Tibial artery (tissue), 4 donors: ENCODE results near the gene TRIM24.

Experiments used
- DNase-seq, 2 donors: peaks; one replicate each; pipeline ENCODE4 v3.0.0-alpha.2; 2019
- H3K27ac ChIP-seq, 2 donors: fragments of 200-600 bp; sonication (generic) in 1 of 2; 1 replicate in 1 of 2; 2 replicates in 1 of 2; pipeline ENCODE4 v1.5.1; 2018 to 2019; ENCODE audit warnings: mild to moderate bottlenecking in 1 of 2
- H3K27me3 ChIP-seq, 2 donors: fragments of 200-600 bp; sonication (generic) in 1 of 2; one replicate each; pipeline versions ENCODE4 v1.5.1 to v1.6.0; 2016 to 2019
- H3K36me3 ChIP-seq, 3 donors: fragments of 200-600 bp; sonication (generic) in 2 of 3; one replicate each; pipeline ENCODE4 v1.5.1; 2016 to 2019; ENCODE audit warnings: mild to moderate bottlenecking in 2 of 3
- H3K4me1 ChIP-seq, 4 donors: fragments of 200-600 bp; sonication (generic) in 2 of 4; 1 replicate in 3 of 4; 2 replicates in 1 of 4; pipeline ENCODE4 v1.5.1; 2016 to 2019
- H3K4me3 ChIP-seq, 2 donors: fragments of 200-600 bp; sonication (generic) in 1 of 2; 1 replicate in 1 of 2; 2 replicates in 1 of 2; pipeline ENCODE4 v1.5.1; 2018 to 2019; ENCODE audit warnings: mild to moderate bottlenecking in 2 of 2
- H3K9me3 ChIP-seq, 3 donors: fragments of 200-600 bp; sonication (generic) in 1 of 3; one replicate each; pipeline ENCODE4 v1.5.1; 2016 to 2019
- CTCF ChIP-seq, 2 experiments: fragments of 200-600 bp in 1 of 2; fragments of 450-650 bp in 1 of 2; IDR thresholded peaks; one replicate each; pipeline ENCODE4 v1.5.1; 2017 to 2019; ENCODE audit warnings: antibody characterized with exemption in 2 of 2, mild to moderate bottlenecking in 1 of 2, moderate library complexity in 1 of 2
- intact Hi-C: fragments of 100-400 bp; cut with DNase I; formaldehyde crosslinking; loops from one replicate; pipeline ENCODE4 v1.15.0; 2023; ENCODE audit warnings: low total_unique reads

The TRIM24 gene

GRCh38 chr7:138519061-138519798 lies 59.2 kb downstream of the TRIM24 start:
- Histone ChIP-seq H3K4me1 (peaks cover 0 to 1% (median under 1%) of the 10 kb centered on the region in 4 donors), H3K36me3 (peaks cover 30 to 56% (median 38%) of the 10 kb centered on the region in 3 donors), H3K27ac (no peak overlapping the region), H3K27me3 (no peaks in the 10 kb centered on the region), H3K4me3 (no peak overlapping the region), H3K9me3 (no peaks in the 10 kb centered on the region)
- intact Hi-C loops = no loop called here
- TF ChIP-seq CTCF (IDR thresholded peaks at IDR 0.05) = no peak
- no peak for DNase-seq

- Histone ChIP-seq H3K36me3 (peaks cover 34 to 56% (median 44%) of the 10 kb centered on the region in 3 donors), H3K27ac (no peak overlapping the region), H3K4me3 (no peak overlapping the region), H3K9me3 (no peaks in the 10 kb centered on the region), H3K4me1 (no peaks in the 10 kb centered on the region), H3K27me3 (no peaks in the 10 kb centered on the region)
- no peak for TF ChIP-seq CTCF (IDR thresholded peaks at IDR 0.05)
- intact Hi-C loops = no loop called here
- DNase-seq = no peak
Observed at GRCh38 chr7:138520742-138521141, 60.7 kb downstream of the TRIM24 start.

GRCh38 chr7:138521837-138522461 lies 61.9 kb downstream of the TRIM24 start:
- Histone ChIP-seq H3K27me3 (no peaks in the 10 kb centered on the region), H3K27ac (no peak overlapping the region), H3K36me3 (peaks cover 44 to 57% (median 45%) of the 10 kb centered on the region in 3 donors), H3K4me3 (no peak overlapping the region), H3K9me3 (peaks cover 0 to 3% (median 2%) of the 10 kb centered on the region in 3 donors), H3K4me1 (no peaks in the 10 kb centered on the region)
- TF ChIP-seq CTCF (IDR thresholded peaks at IDR 0.05) = no peak
- intact Hi-C loops = no loop called here
- DNase-seq = no peak

DNA sequence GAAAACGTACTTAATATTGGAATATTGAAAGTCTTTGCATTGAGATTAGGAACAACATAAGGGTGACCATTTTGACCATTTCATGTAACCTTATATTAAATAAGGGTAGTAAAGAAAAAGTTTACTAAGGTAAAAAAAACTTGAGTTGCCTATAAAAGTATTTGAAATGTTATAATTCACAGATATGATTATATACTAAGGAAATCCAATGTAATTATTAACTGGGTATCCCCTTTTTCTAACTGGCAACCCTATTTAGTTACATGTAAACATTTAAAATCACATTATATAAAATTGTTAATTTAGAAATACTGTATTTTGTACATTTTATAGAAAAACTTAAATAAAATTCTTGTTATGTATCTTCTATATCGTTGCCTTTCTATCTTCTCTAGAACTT lies 64.2 kb downstream of the TRIM24 start:
- Histone ChIP-seq H3K4me1 (no peaks in the 10 kb centered on the region), H3K27me3 (no peaks in the 10 kb centered on the region), H3K27ac (no peak overlapping the region), H3K36me3 (peaks cover 54 to 66% (median 62%) of the 10 kb centered on the region in 3 donors), H3K4me3 (no peak overlapping the region), H3K9me3 (peaks cover 0 to 23% (median 13%) of the 10 kb centered on the region in 3 donors)
- TF ChIP-seq CTCF (IDR thresholded peaks at IDR 0.05) = no peak
- intact Hi-C loops = no loop called here
- no peak for DNase-seq

DNA sequence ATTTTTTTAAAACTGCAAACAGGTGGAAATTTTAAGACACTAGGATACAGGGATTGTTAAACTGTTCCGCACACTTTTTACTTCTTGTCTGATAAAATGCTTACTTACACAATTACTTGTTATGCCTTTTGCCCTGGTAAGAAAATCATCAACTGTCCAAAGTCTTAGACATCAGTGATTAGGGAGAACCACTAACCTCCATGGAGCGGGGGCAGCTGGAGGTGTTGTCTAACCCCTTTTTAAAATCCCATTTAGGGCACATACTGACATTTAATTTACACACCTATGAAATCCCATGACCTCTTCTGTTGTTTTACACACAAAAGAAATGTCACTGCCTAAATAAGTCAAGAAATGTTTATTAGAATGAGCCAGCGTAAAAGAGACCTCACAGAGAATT lies 65.7 kb downstream of the TRIM24 start:
- no peak for TF ChIP-seq CTCF (IDR thresholded peaks at IDR 0.05)
- H3K27me3 ChIP-seq = no peaks in the 10 kb centered on the region
- H3K4me3 ChIP-seq = no peak overlapping the region
- H3K4me1 ChIP-seq = no peaks in the 10 kb centered on the region
- H3K27ac ChIP-seq = no peak overlapping the region
- peaks cover 51 to 60% (median 53%) of the 10 kb centered on the region in 3 donors for H3K36me3 ChIP-seq
- DNase-seq = no peak
- intact Hi-C loops = no loop called here
- H3K9me3 ChIP-seq = peaks cover 0 to 23% (median 13%) of the 10 kb centered on the region in 3 donors
